Cerebellar nuclear complex (tissue), 1 donor: ENCODE measurements around the gene PXDC1.
"Not testable (repeated sequence)": the region's sequence is repeated elsewhere in the genome, so short reads cannot be mapped to it uniquely, and the experiment has no call there.

Experiments
- DNase-seq, 2 experiments: peaks; one replicate each; lab custom pipeline; 2025; lab: John Stamatoyannopoulos, UW

Gene PXDC1

DNA sequence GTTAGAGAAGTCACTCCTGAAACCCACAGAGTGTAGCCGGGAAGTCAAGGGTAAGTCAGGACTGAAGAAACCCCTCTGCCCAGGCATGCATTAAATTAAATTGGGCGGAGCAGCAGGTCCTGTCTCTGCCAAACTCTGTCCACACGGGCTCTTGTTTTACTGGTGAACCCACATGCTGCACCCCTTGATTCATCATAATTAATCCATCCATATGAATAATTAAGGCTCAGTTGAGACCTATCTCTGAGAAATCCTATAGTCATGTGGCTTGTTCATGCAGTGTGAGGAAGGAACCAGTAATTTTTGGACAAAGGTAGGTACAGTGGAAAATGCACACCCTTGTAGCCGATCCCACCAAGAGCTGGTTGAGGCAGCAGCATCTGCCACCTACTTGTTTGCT, 43.0 kb downstream of the PXDC1 start:
- DNase-seq: no peak

DNA sequence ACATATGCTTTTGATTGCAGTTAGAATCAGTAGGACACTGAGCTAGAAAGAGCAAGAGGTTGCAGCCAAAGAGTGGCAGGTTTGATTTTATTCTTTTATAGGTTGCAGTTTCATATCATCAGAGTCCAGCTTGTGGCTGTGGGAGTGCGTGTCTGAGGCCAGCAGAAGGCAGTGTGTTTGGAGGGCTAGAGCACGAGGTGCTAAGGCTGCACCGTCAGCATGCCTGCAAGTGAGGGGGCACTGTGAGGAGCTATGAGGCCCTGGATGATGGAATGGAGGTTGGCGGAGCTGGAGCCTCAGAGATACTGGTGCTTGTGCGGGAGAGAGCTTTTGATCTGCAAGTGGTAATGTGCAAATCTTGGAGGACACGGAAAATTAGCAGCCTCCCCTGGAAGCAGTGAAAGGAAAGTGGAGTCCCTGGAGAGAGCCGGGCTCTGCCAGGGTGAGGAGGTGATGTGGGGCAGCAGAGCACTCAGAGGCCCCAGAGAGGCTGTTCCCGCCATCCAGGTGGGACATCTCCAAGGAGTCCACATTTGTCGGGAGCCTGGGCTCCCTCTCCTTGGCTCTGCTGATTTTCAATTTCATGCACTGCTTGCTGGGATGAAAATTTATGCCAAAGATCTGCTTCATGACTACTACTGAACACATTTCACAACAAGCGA, 43.6 kb downstream of the PXDC1 start:
- DNase-seq: no peak

DNA sequence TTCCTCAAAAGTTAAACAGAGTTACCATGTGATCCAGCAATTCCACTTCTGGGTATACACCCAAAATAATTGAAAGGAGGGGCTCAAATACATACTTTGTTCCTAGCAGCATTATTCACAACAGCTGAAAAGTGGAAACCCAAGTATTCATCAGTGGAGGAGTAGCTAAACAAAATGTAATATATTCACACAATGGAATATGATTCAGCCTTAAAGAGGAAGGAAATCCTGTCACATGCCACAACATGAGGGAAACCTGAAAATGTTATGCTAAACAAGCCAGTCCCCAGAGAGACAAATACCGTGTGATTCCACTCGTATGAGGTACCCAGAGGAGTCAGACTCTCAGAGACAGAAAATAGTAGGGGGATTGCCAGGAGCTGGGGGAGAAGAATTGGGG, 44.5 kb downstream of the PXDC1 start:
- DNase-seq: no peak

DNA sequence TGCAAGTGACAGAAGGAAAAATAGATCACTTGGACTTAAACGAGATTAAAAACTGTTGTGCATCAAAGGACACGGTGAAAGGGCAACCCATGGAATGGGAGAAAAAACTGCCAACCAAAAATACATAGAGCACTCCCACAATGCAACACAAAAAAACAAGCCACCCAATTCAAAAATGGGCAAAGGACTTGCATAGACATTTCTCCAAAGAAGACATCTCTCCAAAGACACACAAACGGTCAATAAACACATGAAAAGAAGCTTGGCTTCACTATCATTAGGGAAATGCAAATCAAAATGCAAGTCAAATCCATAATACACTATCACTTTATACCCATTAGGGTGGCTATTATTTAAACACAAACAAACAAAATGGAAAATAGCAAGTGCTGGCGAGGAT, 45.0 kb downstream of the PXDC1 start:
- DNase-seq: no peak

DNA sequence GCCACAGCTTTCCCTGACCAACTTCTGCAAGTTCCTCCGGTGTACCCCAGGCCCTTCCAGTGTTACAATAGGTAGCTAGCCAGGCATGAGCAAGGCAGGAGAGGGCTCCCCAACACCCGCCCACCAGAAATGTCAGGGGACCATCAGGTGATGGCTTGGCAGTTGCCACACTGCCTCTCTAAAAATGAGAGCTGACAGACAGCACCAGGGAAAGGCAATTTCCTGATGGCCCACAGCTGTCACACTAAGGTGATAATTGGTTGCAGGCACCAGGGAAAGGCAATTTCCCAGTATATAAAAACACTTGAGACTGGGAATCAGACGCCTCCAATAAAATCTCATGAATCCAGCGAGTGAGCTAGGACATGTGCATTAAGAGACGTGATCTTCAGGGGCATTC, 49.9 kb downstream of the PXDC1 start:
- no peak for DNase-seq

DNA sequence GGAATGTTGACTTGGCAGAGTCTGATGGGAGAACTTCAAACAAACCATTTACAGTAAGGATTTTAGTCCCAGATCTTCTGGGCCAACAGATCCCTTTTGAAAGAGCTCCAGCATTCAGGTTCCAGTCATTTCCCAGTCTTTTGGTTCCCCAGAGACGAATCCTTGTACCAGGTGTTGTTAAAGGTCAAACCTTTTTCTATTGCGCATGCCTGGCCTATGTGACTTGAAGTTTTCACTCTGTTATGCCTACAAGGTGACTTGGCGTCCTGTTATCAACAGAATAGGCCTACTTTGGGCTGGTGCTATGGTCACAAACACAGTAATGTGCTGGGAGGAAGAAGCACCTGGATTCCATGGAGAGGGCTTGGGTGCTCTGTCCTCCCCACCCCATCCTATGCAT, 52.3 kb downstream of the PXDC1 start:
- no peak for DNase-seq

DNA sequence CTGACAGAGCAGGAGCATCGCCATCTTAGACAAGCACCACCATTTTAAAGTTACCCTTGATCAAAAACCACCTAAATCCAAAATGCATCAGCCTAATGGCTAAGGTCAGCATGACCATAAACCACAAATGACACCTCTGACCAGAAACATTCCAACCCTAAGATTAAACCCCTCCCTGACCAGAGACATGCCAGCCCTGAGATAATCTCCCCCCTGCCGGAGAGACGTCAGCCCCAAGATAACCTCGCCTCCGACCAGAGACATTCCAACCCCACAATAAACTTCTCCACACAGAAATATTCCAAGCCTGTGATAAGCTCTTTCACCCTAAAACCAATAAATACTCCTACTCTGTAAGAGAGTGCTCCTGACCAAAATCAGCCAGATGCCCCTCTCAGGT, 53.5 kb downstream of the PXDC1 start:
- no peak for DNase-seq

DNA sequence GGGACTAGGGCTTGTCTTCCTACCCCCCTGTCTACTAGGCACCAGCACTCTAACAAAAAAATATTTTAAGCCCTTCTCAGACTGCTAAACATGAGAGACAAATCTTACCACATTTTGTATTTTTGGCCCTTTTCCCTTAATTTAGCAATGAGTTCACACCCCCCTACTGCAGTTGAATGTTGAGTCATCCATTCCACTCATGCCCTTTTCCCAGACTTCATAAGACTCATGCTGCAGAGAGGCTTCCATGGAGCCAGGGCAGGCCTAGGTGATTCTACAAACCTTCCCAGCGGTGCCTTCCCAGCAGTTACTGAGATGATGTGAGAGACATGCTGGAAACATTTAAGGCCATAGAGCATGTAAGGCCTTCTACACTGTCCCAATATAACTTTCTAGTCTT, 53.9 kb downstream of the PXDC1 start:
- no peak for DNase-seq

DNA sequence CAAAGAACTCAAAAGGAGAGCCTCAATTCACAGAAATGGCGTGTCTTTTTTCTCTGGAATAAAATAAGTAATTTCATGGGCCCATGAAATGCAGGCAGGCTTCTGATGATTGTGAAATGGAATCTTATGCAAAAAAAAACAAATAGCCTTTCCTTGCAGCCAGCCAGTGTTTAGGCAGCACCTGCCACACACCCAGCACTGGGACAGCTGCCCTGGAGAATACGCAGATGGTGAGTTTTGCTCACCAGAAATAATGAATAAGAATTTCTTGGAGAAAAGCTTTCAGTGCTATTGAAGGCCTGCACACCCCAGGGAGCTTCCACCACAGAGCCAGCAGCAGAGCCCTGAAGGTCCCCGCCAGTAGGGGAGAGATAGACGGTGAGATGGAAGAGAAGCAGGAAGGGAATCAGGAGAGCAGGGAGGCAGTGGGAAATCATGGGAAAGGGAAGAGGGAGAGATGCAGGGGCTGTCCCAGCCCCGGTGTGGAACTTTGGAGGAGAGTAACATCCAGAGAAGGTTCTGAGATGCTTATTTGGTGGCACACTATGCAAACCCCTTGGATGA, 54.9 kb downstream of the PXDC1 start:
- DNase-seq: no peak

DNA sequence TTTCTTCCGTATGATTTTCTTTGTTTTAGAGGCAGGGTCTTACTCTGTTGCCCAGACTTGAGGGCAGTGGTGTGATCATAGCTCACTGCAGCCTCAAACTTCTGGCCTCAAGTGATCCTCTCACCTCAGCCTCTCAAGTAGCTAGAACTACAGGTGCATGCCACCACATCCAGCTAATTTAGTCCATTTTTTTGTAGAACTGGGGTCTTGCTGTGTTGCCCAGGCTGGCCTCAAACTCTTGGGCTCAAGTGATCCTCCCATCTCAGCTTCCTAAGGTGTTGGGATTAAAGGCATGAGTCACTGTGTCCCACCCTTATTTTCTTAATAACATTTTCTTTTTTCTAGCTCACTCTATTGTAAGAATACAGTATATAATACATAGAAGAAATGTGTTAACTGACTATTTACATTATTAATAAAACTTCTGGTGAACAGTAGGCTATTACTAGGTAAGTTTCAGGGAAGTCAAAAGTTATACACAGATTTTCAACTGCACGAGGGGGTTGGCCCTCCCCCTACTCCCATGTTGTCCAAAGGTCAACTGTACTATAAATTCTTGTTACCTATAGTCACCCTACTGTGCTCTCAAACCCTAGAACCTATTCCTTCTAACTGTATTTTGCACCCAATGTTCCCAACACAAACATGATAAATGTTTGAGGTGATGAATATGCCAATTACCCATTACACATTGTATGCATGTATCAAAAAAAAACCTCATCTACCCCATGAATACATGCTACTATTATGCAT, 56.3 kb downstream of the PXDC1 start:
- DNase-seq: no peak

DNA sequence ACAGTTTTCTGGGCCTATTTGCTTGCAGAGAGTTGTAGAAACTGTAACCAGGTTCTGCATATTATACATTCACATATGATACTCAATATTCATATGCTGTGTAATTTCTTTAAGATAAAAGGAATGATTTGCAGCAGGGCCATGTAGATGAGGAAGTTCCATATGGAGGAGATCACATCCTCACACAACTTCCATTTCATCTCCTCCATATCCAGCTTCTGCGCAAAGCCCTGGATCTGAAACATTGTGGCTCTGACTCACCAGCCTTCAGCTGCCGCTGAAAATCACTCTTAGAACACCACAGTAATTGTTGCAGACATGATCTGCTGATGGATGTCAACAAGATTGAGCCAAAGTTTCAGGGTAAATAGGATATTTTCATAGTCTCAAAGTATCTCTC, 57.7 kb downstream of the PXDC1 start:
- DNase-seq: no peak

DNA sequence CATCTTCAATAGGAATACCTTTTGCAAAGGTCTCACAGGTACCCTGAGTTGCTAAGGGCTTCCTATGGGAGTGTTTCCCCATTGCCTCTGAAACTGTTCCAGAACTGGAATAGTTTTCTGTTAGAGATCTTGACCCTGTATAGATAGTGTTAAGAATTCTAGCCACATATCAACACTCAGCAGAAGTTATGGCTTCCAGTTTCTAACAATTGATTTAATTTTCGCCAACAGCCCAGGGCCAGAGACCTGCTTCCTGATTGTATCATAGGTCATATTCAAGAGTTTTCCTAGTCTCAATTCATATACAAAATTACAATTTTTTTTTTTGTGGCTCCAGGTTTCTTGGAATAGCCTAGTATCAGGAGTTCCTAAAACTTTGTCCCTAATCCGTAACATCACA, 61.0 kb downstream of the PXDC1 start:
- no peak for DNase-seq

DNA sequence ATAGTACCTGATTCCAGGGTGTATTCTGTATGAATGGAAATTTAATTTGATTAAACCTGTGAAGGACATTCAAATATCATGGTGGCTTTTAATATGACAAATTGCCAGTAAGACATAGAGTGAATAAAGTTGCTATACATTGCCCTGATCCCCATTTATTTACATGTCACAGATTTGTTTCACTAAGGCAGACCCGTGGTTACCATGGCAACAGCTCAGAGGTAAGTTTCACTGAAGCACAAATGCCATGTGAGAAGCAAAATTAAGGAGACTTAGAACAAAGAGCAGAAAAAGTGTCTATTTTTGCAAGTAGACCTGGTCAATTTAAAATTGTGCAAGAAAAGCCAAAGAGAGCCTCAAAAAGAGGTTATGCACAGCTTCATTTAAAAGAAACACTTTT, 63.7 kb downstream of the PXDC1 start:
- no peak for DNase-seq

DNA sequence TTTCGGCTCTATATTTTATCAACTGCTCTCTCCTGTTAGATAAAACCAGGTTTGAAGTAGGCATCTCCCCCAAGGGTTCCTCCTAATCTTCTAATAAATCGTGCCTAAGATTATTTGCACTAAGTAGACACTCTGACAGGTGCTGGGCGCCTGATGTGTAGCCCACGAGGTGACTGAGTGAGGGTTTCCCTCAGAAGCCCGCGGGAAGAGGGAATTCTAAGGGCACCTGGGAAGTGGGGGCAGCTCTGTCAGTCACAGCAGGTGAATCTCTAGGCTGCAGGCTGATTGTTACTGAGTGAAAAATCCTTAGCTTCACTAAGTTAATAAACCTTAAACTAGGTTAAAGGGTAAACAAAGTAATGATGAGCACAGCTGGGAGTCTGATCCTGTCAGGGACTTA, 68.2 kb downstream of the PXDC1 start:
- DNase-seq: no peak

DNA sequence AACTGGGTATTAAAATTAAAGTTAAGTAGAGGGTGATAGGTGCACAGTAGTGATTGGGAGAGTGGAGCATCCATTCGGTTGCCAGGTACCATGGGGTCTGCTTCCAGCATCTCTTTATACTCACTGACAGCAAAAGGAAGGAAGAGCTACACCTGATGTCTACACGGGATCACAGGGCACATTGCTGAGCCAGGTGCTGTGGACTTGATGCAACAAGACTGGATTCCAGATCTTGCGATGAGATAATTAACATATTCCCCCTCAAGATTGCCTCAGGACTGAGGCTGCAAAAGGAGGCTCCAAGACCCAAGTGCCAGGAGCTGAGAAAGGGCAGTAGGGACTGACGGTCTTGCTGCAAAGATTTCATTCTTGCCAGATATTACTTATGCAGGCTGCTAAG, 72.6 kb downstream of the PXDC1 start:
- no peak for DNase-seq

DNA sequence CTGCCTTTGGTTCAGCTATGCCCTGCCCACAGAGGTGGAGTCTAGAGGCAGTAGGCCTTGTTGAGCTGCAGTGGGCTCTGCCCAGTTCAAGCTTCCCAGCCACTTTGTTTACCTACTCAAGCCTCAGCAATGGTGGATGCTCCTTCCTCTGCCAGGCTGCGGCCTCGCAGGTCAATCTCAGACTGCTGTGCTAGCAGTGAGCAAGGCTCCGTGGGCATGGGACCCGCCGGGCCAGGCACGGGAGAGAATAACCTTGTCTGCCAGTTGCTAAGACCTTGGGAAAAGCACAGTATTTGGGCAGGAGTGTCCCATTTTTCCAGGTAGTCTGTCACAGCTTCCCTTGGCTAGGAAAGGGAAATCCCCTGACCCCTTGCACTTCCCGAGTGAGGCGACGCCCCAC, 73.8 kb downstream of the PXDC1 start:
- DNase-seq: not testable (repeated sequence)

DNA sequence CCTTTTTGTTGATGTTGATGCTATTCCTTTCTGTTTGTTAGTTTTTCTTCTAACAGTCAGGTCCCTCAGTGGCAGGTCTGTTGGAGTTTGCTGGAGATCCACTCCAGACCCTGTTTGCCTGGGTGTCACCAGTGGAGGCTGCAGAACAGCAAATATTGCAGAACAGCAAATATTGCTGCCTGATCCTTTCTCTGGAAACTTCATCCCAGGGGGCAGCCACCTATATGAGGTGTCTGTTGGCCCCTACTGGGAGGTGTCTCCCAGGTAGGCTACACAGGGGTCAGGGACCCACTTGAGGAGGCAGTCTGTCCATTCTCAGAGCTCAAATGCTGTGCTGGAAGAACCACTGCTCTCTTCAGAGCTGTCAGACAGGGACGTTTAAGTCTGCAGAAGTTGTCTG, 74.2 kb downstream of the PXDC1 start:
- DNase-seq: not testable (repeated sequence)
